Measurements from ENCODE around the gene PLAA.

Gene PLAA

GRCh38 chr9:26975728-26976707 is 29.0 kb upstream of the PLAA start:
- TF ChIP-seq CTCF (conservative IDR thresholded peaks at IDR 0.05; ENCODE audit: low read length) (peak; percentile 61), EZH2phosphoT487 (IDR thresholded peaks at IDR 0.05; ENCODE audit: borderline replicate concordance) (no peak)
- H3K9me3 ChIP-seq (ENCODE audit: insufficient read depth, low read depth, low read length) = no peaks in the 10 kb centered on the region
- H2AFZ ChIP-seq (ENCODE audit: low read length) = no peak overlapping the region
- no peaks in the 10 kb centered on the region for H3K79me2 ChIP-seq (ENCODE audit: insufficient read depth, low read length)
- H3K4me3 ChIP-seq (ENCODE audit: low read length, poor library complexity, severe bottlenecking) = no peak overlapping the region
- no peaks in the 10 kb centered on the region for H4K20me1 ChIP-seq (ENCODE audit: insufficient read depth, low read length, poor library complexity, severe bottlenecking)
- no peaks in the 10 kb centered on the region for H3K27me3 ChIP-seq (ENCODE audit: insufficient read depth, low read length, poor library complexity, severe bottlenecking)
- no peak overlapping the region for H3K9ac ChIP-seq (ENCODE audit: low read depth, low read length, poor library complexity, severe bottlenecking)
- H3F3A ChIP-seq (ENCODE audit: low read depth) = no peaks in the 10 kb centered on the region
- no peaks in the 10 kb centered on the region for H3K9me2 ChIP-seq (replicated peaks; ENCODE audit: low read depth, low read length)
- H3K36me3 ChIP-seq (ENCODE audit: insufficient read depth, low read length) = no peaks in the 10 kb centered on the region
- H3K4me2 ChIP-seq (ENCODE audit: low read depth, low read length, poor library complexity, severe bottlenecking) = no peak overlapping the region
- no peaks in the 10 kb centered on the region for H3K4me1 ChIP-seq (ENCODE audit: insufficient read depth, low read length, poor library complexity, severe bottlenecking)

DNA sequence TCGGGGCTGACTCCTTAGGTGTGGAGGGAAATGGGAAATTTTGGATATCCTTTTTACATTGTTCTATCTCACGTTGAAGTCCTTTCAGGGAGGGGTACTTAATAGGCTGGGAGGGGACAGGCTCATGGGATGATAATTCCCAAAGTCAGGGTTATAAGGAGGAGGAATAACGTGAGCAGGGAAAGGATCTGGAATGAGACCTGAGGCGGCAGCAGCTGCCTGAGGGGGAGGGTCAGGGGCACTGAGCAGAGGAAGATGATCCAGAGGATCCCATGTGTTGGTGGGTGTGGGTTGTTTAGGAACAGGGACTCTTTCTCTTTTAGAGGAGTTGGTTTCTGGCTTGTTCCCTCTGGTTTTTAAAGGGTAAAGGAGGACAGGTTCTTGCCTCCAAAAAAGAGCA is 27.9 kb upstream of the PLAA start:
- Histone ChIP-seq H3K4me2 (ENCODE audit: low read depth, low read length, poor library complexity, severe bottlenecking) (no peak overlapping the region), H3K36me3 (ENCODE audit: insufficient read depth, low read length) (no peaks in the 10 kb centered on the region), H3F3A (ENCODE audit: low read depth) (no peaks in the 10 kb centered on the region), H3K9me3 (ENCODE audit: insufficient read depth, low read depth, low read length) (no peaks in the 10 kb centered on the region), H4K20me1 (ENCODE audit: insufficient read depth, low read length, poor library complexity, severe bottlenecking) (no peaks in the 10 kb centered on the region), H3K9me2 (replicated peaks; ENCODE audit: low read depth, low read length) (no peaks in the 10 kb centered on the region), H3K79me2 (ENCODE audit: insufficient read depth, low read length) (no peaks in the 10 kb centered on the region), H3K4me3 (ENCODE audit: low read length, poor library complexity, severe bottlenecking) (no peak overlapping the region), H3K4me1 (ENCODE audit: insufficient read depth, low read length, poor library complexity, severe bottlenecking) (no peaks in the 10 kb centered on the region), H3K27me3 (ENCODE audit: insufficient read depth, low read length, poor library complexity, severe bottlenecking) (no peaks in the 10 kb centered on the region), H3K9ac (ENCODE audit: low read depth, low read length, poor library complexity, severe bottlenecking) (no peak overlapping the region), H2AFZ (ENCODE audit: low read length) (no peak overlapping the region)
- TF ChIP-seq EZH2phosphoT487 (IDR thresholded peaks at IDR 0.05; ENCODE audit: borderline replicate concordance) = no peak

- Histone ChIP-seq H3F3A (ENCODE audit: low read depth) (no peaks in the 10 kb centered on the region), H3K9ac (ENCODE audit: low read depth, low read length, poor library complexity, severe bottlenecking) (no peak overlapping the region), H3K4me1 (ENCODE audit: insufficient read depth, low read length, poor library complexity, severe bottlenecking) (no peaks in the 10 kb centered on the region), H3K9me3 (ENCODE audit: insufficient read depth, low read depth, low read length) (no peaks in the 10 kb centered on the region), H3K9me2 (replicated peaks; ENCODE audit: low read depth, low read length) (no peaks in the 10 kb centered on the region), H3K79me2 (ENCODE audit: insufficient read depth, low read length) (no peaks in the 10 kb centered on the region), H3K4me3 (ENCODE audit: low read length, poor library complexity, severe bottlenecking) (no peak overlapping the region), H3K4me2 (ENCODE audit: low read depth, low read length, poor library complexity, severe bottlenecking) (no peak overlapping the region), H4K20me1 (ENCODE audit: insufficient read depth, low read length, poor library complexity, severe bottlenecking) (no peaks in the 10 kb centered on the region), H3K36me3 (ENCODE audit: insufficient read depth, low read length) (no peaks in the 10 kb centered on the region), H3K27me3 (ENCODE audit: insufficient read depth, low read length, poor library complexity, severe bottlenecking) (no peaks in the 10 kb centered on the region), H2AFZ (ENCODE audit: low read length) (no peak overlapping the region)
- no peak for TF ChIP-seq EZH2phosphoT487 (IDR thresholded peaks at IDR 0.05; ENCODE audit: borderline replicate concordance)
- no peak for TF ChIP-seq CTCF (conservative IDR thresholded peaks at IDR 0.05; ENCODE audit: low read length)
These were observed 26.9 kb upstream of the PLAA start for GRCh38 chr9:26973989-26974388.

Data from Loucy (cell line).